HEK293 (cell line): ENCODE data around the gene FTL.

Experiments
- CTCF ChIA-PET: fragments of 350-600 bp; formaldehyde crosslinking; extraction: SDS; loops from one replicate; lab custom pipeline; 2021; ENCODE audit warnings: antibody characterized with exemption; lab: Yijun Ruan, JAX
- POLR2A ChIA-PET: fragments of 300-600 bp; formaldehyde crosslinking; extraction: SDS; loops from one replicate; lab custom pipeline; 2020; ENCODE audit warnings: antibody characterized with exemption, inconsistent platforms; lab: Yijun Ruan, JAX
- H3K27ac ChIP-seq: fragments of 200-500 bp; sonication (Bioruptor generic); 2 replicates; pipeline ENCODE4 v1.5.1; 2014; ENCODE audit warnings: low read depth, low read length, control low read depth, inconsistent platforms; ENCODE audit errors: extremely low read depth
- H3K36me3 ChIP-seq, 2 experiments: fragments of 200-500 bp in 1 of 2; sonication (Bioruptor generic) in 1 of 2; 1 replicate in 1 of 2; 2 replicates in 1 of 2; pipeline ENCODE4 v1.5.1; 2014 to 2017; ENCODE audit warnings: inconsistent platforms in 2 of 2, low read length in 2 of 2; ENCODE audit not compliant: control insufficient read depth in 2 of 2, insufficient read depth in 1 of 2
- H3K4me1 ChIP-seq: fragments of 200-500 bp; sonication (Bioruptor generic); 2 replicates; pipeline ENCODE4 v1.5.1; 2014; ENCODE audit warnings: mild to moderate bottlenecking, low read length, inconsistent platforms; ENCODE audit not compliant: control insufficient read depth, insufficient read depth
- H3K4me3 ChIP-seq: 2 replicates; pipeline ENCODE4 v1.5.1; 2011; ENCODE audit warnings: low read depth, mild to moderate bottlenecking, control low read depth, low read length, moderate library complexity
- H3K9me3 ChIP-seq: fragments of 200-500 bp; sonication (Bioruptor generic); 2 replicates; pipeline ENCODE4 v1.5.1; 2014; ENCODE audit warnings: low read depth, low read length, inconsistent platforms; ENCODE audit not compliant: control insufficient read depth, insufficient read depth
- GLIS2 ChIP-seq: fragments of 450-650 bp; formaldehyde crosslinking; IDR thresholded peaks from 2 replicates; pipeline ENCODE4 v1.5.1; 2016; ENCODE audit warnings: missing biosample characterization, missing genetic modification characterization
- KLF7 ChIP-seq: fragments of 450-650 bp; formaldehyde crosslinking; IDR thresholded peaks from 2 replicates; pipeline ENCODE4 v1.5.1; 2016; ENCODE audit warnings: missing biosample characterization, missing genetic modification characterization, borderline replicate concordance
- OSR2 ChIP-seq: fragments of 450-650 bp; formaldehyde crosslinking; IDR thresholded peaks from 2 replicates; pipeline ENCODE4 v1.5.1; 2016; ENCODE audit warnings: missing biosample characterization, missing genetic modification characterization
- SCRT2 ChIP-seq: fragments of 450-650 bp; formaldehyde crosslinking; IDR thresholded peaks from 2 replicates; pipeline ENCODE4 v1.5.1; 2016; ENCODE audit warnings: missing biosample characterization, missing genetic modification characterization
- ZBTB17 ChIP-seq: fragments of 450-650 bp; formaldehyde crosslinking; IDR thresholded peaks from 2 replicates; pipeline ENCODE4 v1.5.1; 2016; ENCODE audit warnings: missing biosample characterization, missing genetic modification characterization
- ZBTB20 ChIP-seq: fragments of 450-650 bp; formaldehyde crosslinking; IDR thresholded peaks from 2 replicates; pipeline ENCODE4 v1.5.1; 2016; ENCODE audit warnings: missing biosample characterization, missing genetic modification characterization
- ZNF121 ChIP-seq: fragments of 450-650 bp; formaldehyde crosslinking; IDR thresholded peaks from 2 replicates; pipeline ENCODE4 v1.5.1; 2016; ENCODE audit warnings: missing biosample characterization, missing genetic modification characterization
- ZNF132 ChIP-seq: fragments of 450-650 bp; formaldehyde crosslinking; IDR thresholded peaks from 2 replicates; pipeline ENCODE4 v1.5.1; 2017; ENCODE audit warnings: missing biosample characterization, missing genetic modification characterization, borderline replicate concordance
- ZNF184 ChIP-seq: fragments of 450-650 bp; IDR thresholded peaks from 2 replicates; pipeline ENCODE4 v1.5.1; 2018; ENCODE audit warnings: missing biosample characterization, mild to moderate bottlenecking, missing genetic modification characterization
- ZNF292 ChIP-seq: fragments of 450-650 bp; formaldehyde crosslinking; IDR thresholded peaks from 2 replicates; pipeline ENCODE4 v1.5.1; 2016; ENCODE audit warnings: low read depth, missing biosample characterization, missing genetic modification characterization, borderline replicate concordance
- ZNF335 ChIP-seq: fragments of 450-650 bp; formaldehyde crosslinking; conservative IDR thresholded peaks from 2 replicates; pipeline ENCODE4 v1.5.1; 2016; ENCODE audit warnings: missing biosample characterization, missing genetic modification characterization
- ZNF354C ChIP-seq: fragments of 450-650 bp; formaldehyde crosslinking; IDR thresholded peaks from 2 replicates; pipeline ENCODE4 v1.5.1; 2016; ENCODE audit warnings: missing biosample characterization, missing genetic modification characterization, low read depth, borderline replicate concordance
- ZNF394 ChIP-seq: fragments of 450-650 bp; formaldehyde crosslinking; IDR thresholded peaks from 2 replicates; pipeline ENCODE4 v1.5.1; 2016; ENCODE audit warnings: missing biosample characterization, missing genetic modification characterization, mild to moderate bottlenecking, moderate library complexity, borderline replicate concordance
- ZNF423 ChIP-seq: fragments of 450-650 bp; formaldehyde crosslinking; IDR thresholded peaks from 2 replicates; pipeline ENCODE4 v1.5.1; 2016; ENCODE audit warnings: missing biosample characterization, missing genetic modification characterization
- ZNF473 ChIP-seq: fragments of 450-650 bp; formaldehyde crosslinking; IDR thresholded peaks from 2 replicates; pipeline ENCODE4 v1.5.1; 2017; ENCODE audit warnings: missing biosample characterization, missing genetic modification characterization
- ZNF514 ChIP-seq: fragments of 450-650 bp; formaldehyde crosslinking; IDR thresholded peaks from 2 replicates; pipeline ENCODE4 v1.5.1; 2016; ENCODE audit warnings: missing biosample characterization, missing genetic modification characterization
- ZNF521 ChIP-seq: fragments of 450-650 bp; formaldehyde crosslinking; IDR thresholded peaks from 2 replicates; pipeline ENCODE4 v1.5.1; 2017; ENCODE audit warnings: missing biosample characterization, mild to moderate bottlenecking, missing genetic modification characterization
- ZNF623 ChIP-seq: fragments of 450-650 bp; formaldehyde crosslinking; IDR thresholded peaks from 2 replicates; pipeline ENCODE4 v1.5.1; 2016; ENCODE audit warnings: missing biosample characterization, missing genetic modification characterization
- ZNF707 ChIP-seq: fragments of 450-650 bp; formaldehyde crosslinking; IDR thresholded peaks from 2 replicates; pipeline ENCODE4 v1.5.1; 2016; ENCODE audit warnings: missing biosample characterization, missing genetic modification characterization
- ZNF76 ChIP-seq: fragments of 450-650 bp; formaldehyde crosslinking; IDR thresholded peaks from 2 replicates; pipeline ENCODE4; 2016; ENCODE audit warnings: low read depth, missing biosample characterization, missing genetic modification characterization, borderline replicate concordance
- ZNF777 ChIP-seq: fragments of 450-650 bp; formaldehyde crosslinking; IDR thresholded peaks from 2 replicates; pipeline ENCODE4 v1.5.1; 2017; ENCODE audit warnings: missing biosample characterization, missing genetic modification characterization, borderline replicate concordance
- ZXDB ChIP-seq: fragments of 450-650 bp; formaldehyde crosslinking; IDR thresholded peaks from 2 replicates; pipeline ENCODE4 v1.5.1; 2016; ENCODE audit warnings: missing biosample characterization, missing genetic modification characterization
- TF ChIP-seq, protein P1 (sequence below): fragments of 450-650 bp; formaldehyde crosslinking; IDR thresholded peaks from 2 replicates; pipeline ENCODE4 v1.5.1; 2016; ENCODE audit warnings: missing biosample characterization, missing genetic modification characterization
- TF ChIP-seq, protein P2 (sequence below): fragments of 450-650 bp; formaldehyde crosslinking; IDR thresholded peaks from 2 replicates; pipeline ENCODE4 v1.5.1; 2017; ENCODE audit warnings: missing biosample characterization, missing genetic modification characterization
- TF ChIP-seq, protein P3 (sequence below): fragments of 450-650 bp; formaldehyde crosslinking; IDR thresholded peaks from 2 replicates; pipeline ENCODE4 v1.5.1; 2016; ENCODE audit warnings: missing biosample characterization, missing genetic modification characterization
- TF ChIP-seq, protein P4 (sequence below): fragments of 450-650 bp; formaldehyde crosslinking; IDR thresholded peaks from 2 replicates; pipeline ENCODE4 v1.5.1; 2016; ENCODE audit warnings: missing biosample characterization, missing genetic modification characterization

FTL gene

DNA sequence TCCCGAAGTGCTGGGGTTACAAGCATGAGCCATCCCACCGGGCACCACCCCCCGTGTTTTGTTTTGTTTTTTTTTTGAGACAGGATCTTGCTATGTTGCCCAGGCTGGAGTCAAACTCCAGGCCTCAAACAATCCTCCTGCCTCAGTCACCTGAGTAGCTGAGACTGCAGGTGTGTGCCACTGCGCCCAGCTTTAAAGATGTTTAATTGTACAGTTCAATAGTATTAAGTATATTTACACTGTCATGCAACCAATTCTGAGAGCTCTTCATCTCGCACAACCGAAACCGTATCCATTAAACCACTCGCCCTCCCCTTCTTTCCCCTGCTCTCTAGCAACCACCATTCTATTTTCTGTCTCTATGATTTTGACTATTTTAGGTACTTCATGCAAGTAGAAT lies 49.4 kb upstream of the FTL start:
- Histone ChIP-seq H3K27ac (no peak overlapping the region), H3K4me3 (no peak overlapping the region), H3K4me1 (no peaks in the 10 kb centered on the region), H3K36me3 (peaks cover 55 to 61% of the 10 kb centered on the region in 2 experiments), H3K9me3 (no peaks in the 10 kb centered on the region)
- ChIA-PET CTCF (no interaction called here), POLR2A (interaction anchor here (0.6 to 1.5 kb wide), 3 partner anchors 12 to 804 kb away, joined by 3 to 4 read pairs (median 3); no protein-coding TSS in a partner anchor)
- TF ChIP-seq KLF7 (tag by site-specific recombination) (no peak), ZXDB (tag by site-specific recombination) (no peak), OSR2 (tag by site-specific recombination) (no peak), ZNF354C (tag by site-specific recombination) (no peak), GLIS2 (no peak), ZBTB20 (no peak), ZNF777 (no peak), ZBTB17 (no peak)

DNA sequence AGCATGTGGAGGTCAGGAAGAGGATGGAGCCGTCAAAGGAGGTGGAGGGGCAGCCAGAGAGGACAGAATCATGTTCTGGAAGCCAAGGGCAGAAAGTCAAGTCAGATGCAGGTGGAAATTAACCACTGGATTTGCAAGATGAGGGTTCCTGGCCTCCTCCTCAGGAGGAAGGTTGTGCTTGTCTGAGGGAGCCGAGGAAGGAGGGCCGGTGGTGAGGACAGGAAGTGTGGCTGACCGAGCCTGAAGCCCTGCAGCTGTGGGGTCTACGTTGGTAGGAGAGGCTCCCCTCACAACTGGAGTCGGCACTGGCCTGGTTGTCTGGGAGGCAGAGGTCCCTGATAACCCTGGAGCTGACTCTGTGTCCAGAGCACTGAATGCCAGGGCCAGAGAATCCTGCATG lies 47.0 kb upstream of the FTL start:
- H3K9me3 ChIP-seq = no peaks in the 10 kb centered on the region
- peaks cover 35 to 60% of the 10 kb centered on the region in 2 experiments for H3K36me3 ChIP-seq
- ChIA-PET POLR2A (interaction anchor here (1.0 to 1.1 kb wide), 3 partner anchors 15 to 46 kb away, joined by 3 to 8 read pairs (median 3); partner anchors contain the start of gene PPP1R15A), CTCF (interaction anchor here (0.7 to 0.9 kb wide), 2 partner anchors 14 to 242 kb away, joined by 3 read pairs; no protein-coding TSS in a partner anchor)
- TF ChIP-seq ZNF292 (tag by site-specific recombination) = no peak
- no peak for TF ChIP-seq ZNF394 (tag by site-specific recombination)
- TF ChIP-seq ZNF184 (tag by site-specific recombination) = no peak
- TF ChIP-seq, protein P1, sequence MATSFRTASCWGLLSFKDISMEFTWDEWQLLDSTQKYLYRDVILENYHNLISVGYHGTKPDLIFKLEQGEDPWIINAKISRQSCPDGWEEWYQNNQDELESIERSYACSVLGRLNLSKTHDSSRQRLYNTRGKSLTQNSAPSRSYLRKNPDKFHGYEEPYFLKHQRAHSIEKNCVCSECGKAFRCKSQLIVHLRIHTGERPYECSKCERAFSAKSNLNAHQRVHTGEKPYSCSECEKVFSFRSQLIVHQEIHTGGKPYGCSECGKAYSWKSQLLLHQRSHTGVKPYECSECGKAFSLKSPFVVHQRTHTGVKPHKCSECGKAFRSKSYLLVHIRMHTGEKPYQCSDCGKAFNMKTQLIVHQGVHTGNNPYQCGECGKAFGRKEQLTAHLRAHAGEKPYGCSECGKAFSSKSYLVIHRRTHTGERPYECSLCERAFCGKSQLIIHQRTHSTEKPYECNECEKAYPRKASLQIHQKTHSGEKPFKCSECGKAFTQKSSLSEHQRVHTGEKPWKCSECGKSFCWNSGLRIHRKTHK (tag by site-specific recombination) = no peak
- no peak for TF ChIP-seq ZXDB (tag by site-specific recombination)
- TF ChIP-seq, protein P2, sequence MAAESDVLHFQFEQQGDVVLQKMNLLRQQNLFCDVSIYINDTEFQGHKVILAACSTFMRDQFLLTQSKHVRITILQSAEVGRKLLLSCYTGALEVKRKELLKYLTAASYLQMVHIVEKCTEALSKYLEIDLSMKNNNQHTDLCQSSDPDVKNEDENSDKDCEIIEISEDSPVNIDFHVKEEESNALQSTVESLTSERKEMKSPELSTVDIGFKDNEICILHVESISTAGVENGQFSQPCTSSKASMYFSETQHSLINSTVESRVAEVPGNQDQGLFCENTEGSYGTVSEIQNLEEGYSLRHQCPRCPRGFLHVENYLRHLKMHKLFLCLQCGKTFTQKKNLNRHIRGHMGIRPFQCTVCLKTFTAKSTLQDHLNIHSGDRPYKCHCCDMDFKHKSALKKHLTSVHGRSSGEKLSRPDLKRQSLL (tag by site-specific recombination) = no peak
- no peak for TF ChIP-seq ZNF473 (tag by site-specific recombination)
- H3K4me1 ChIP-seq = no peaks in the 10 kb centered on the region
- H3K4me3 ChIP-seq = no peak overlapping the region
- H3K27ac ChIP-seq = no peak overlapping the region

DNA sequence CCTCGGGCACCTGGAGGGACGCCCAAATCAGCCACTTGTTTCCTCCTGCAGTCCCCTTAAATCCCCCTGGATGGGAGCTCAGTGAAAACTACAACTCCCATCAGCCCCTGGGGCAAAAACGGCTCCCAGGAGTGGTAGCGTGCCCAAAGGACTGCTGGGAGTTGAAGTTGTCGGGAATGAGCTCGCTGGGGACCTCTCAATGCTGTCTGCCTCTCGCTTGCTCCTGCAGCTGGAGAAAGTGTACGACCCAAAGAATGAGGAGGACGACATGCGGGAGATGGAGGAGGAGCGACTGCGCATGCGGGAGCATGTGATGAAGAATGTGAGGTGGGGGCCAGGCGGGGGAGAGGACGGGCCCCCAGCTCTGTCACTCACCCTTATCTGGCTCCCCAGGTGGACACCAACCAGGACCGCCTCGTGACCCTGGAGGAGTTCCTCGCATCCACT lies 46.3 kb upstream of the FTL start:
- ChIA-PET POLR2A (interaction anchor here (0.7 to 1.1 kb wide), 5 partner anchors 14 to 47 kb away, joined by 3 to 8 read pairs (median 4); partner anchors contain the start of genes DHDH and PPP1R15A), CTCF (interaction anchor here (0.9 kb wide), 2 partner anchors 14 to 75 kb away, joined by 3 to 4 read pairs; partner anchors contain the start of genes GYS1 and RUVBL2)
- H3K4me3 ChIP-seq = no peak overlapping the region
- no peaks in the 10 kb centered on the region for H3K4me1 ChIP-seq
- H3K9me3 ChIP-seq = no peaks in the 10 kb centered on the region
- peaks cover 37 to 55% of the 10 kb centered on the region in 2 experiments; a peak in 2 of 3 replicates for H3K36me3 ChIP-seq
- no peak overlapping the region for H3K27ac ChIP-seq
- TF ChIP-seq ZNF132 (no peak), ZNF121 (tag by site-specific recombination) (no peak), ZNF335 (tag by site-specific recombination) (peak; percentile 56), ZNF623 (tag by site-specific recombination) (no peak), ZNF707 (tag by site-specific recombination) (no peak), ZNF423 (tag by site-specific recombination) (no peak), ZBTB20 (no peak), ZNF514 (tag by site-specific recombination) (no peak), SCRT2 (tag by site-specific recombination) (no peak), ZNF76 (peak; percentile 91), ZNF521 (tag by site-specific recombination) (no peak)
- TF ChIP-seq, protein P3, sequence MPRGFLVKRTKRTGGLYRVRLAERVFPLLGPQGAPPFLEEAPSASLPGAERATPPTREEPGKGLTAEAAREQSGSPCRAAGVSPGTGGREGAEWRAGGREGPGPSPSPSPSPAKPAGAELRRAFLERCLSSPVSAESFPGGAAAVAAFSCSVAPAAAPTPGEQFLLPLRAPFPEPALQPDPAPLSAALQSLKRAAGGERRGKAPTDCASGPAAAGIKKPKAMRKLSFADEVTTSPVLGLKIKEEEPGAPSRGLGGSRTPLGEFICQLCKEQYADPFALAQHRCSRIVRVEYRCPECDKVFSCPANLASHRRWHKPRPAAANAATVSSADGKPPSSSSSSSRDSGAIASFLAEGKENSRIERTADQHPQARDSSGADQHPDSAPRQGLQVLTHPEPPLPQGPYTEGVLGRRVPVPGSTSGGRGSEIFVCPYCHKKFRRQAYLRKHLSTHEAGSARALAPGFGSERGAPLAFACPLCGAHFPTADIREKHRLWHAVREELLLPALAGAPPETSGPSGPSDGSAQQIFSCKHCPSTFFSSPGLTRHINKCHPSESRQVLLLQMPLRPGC (tag by site-specific recombination) = no peak
- TF ChIP-seq, protein P4, sequence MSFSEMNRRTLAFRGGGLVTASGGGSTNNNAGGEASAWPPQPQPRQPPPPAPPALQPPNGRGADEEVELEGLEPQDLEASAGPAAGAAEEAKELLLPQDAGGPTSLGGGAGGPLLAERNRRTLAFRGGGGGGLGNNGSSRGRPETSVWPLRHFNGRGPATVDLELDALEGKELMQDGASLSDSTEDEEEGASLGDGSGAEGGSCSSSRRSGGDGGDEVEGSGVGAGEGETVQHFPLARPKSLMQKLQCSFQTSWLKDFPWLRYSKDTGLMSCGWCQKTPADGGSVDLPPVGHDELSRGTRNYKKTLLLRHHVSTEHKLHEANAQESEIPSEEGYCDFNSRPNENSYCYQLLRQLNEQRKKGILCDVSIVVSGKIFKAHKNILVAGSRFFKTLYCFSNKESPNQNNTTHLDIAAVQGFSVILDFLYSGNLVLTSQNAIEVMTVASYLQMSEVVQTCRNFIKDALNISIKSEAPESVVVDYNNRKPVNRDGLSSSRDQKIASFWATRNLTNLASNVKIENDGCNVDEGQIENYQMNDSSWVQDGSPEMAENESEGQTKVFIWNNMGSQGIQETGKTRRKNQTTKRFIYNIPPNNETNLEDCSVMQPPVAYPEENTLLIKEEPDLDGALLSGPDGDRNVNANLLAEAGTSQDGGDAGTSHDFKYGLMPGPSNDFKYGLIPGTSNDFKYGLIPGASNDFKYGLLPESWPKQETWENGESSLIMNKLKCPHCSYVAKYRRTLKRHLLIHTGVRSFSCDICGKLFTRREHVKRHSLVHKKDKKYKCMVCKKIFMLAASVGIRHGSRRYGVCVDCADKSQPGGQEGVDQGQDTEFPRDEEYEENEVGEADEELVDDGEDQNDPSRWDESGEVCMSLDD = no peak
